Loucy (cell line): ENCODE results near the gene TSPAN9.

Experiments
- H2AFZ ChIP-seq: fragments of 200-600 bp; sonication (generic); 2 replicates; pipeline ENCODE4 v1.6.0; 2016; ENCODE audit warnings: antibody characterized with exemption, mild to moderate bottlenecking, low read length, moderate library complexity
- H3F3A ChIP-seq: fragments of 200-600 bp; 2 replicates; pipeline ENCODE4 v1.6.0; 2016; ENCODE audit warnings: antibody characterized with exemption, low read depth, mild to moderate bottlenecking
- H3K27me3 ChIP-seq: fragments of 200-600 bp; sonication (generic); 2 replicates; pipeline ENCODE4 v1.6.1; 2014; ENCODE audit warnings: low read length, mild to moderate bottlenecking; ENCODE audit not compliant: insufficient read depth, poor library complexity, severe bottlenecking
- H3K36me3 ChIP-seq: fragments of 200-600 bp; sonication (generic); 2 replicates; pipeline ENCODE4 v1.6.1; 2016; ENCODE audit warnings: low read length; ENCODE audit not compliant: insufficient read depth
- H3K4me1 ChIP-seq: fragments of 200-600 bp; sonication (generic); 2 replicates; pipeline ENCODE4 v1.5.1; 2014; ENCODE audit warnings: low read length, mild to moderate bottlenecking; ENCODE audit not compliant: insufficient read depth, poor library complexity, severe bottlenecking
- H3K4me2 ChIP-seq: fragments of 200-600 bp; sonication (generic); 2 replicates; pipeline ENCODE4 v1.6.0; 2014; ENCODE audit warnings: antibody characterized with exemption, low read length, low read depth, mild to moderate bottlenecking; ENCODE audit not compliant: poor library complexity, severe bottlenecking
- H3K4me3 ChIP-seq: fragments of 200-600 bp; sonication (generic); 2 replicates; pipeline ENCODE4 v1.5.1; 2014; ENCODE audit warnings: low read length, mild to moderate bottlenecking, mixed read lengths; ENCODE audit not compliant: poor library complexity, severe bottlenecking
- H3K79me2 ChIP-seq: fragments of 200-600 bp; sonication (generic); 2 replicates; pipeline ENCODE4 v1.6.1; 2014; ENCODE audit warnings: low read length; ENCODE audit not compliant: insufficient read depth
- H3K9ac ChIP-seq: fragments of 200-600 bp; sonication (generic); 2 replicates; pipeline ENCODE4 v1.6.0; 2014; ENCODE audit warnings: mild to moderate bottlenecking, low read depth, low read length, moderate library complexity; ENCODE audit not compliant: poor library complexity, severe bottlenecking
- H3K9me2 ChIP-seq: fragments of 200-600 bp; sonication (generic); replicated peaks from 2 replicates; pipeline ENCODE4 v1.6.1; 2016; ENCODE audit warnings: low read depth, low read length, mixed read lengths
- H3K9me3 ChIP-seq: fragments of 200-600 bp; sonication (generic); 2 replicates; pipeline ENCODE4 v1.6.1; 2014; ENCODE audit warnings: mild to moderate bottlenecking, antibody characterized with exemption, low read length, low read depth; ENCODE audit not compliant: insufficient read depth
- H4K20me1 ChIP-seq: fragments of 200-600 bp; sonication (generic); 2 replicates; pipeline ENCODE4 v1.6.0; 2014; ENCODE audit warnings: antibody characterized with exemption, low read length, mild to moderate bottlenecking; ENCODE audit not compliant: insufficient read depth, poor library complexity, severe bottlenecking
- EZH2phosphoT487 ChIP-seq: fragments of 200-600 bp; IDR thresholded peaks from 2 replicates; pipeline ENCODE4 v1.6.1; 2018; ENCODE audit warnings: antibody characterized with exemption, mild to moderate bottlenecking, moderate library complexity, borderline replicate concordance
- TF ChIP-seq, protein P1 (sequence below): fragments of 200-600 bp; sonication (generic); conservative IDR thresholded peaks from 2 replicates; pipeline ENCODE4 v1.5.1; 2014; ENCODE audit warnings: mild to moderate bottlenecking, antibody characterized with exemption, low read length

The TSPAN9 gene

DNA sequence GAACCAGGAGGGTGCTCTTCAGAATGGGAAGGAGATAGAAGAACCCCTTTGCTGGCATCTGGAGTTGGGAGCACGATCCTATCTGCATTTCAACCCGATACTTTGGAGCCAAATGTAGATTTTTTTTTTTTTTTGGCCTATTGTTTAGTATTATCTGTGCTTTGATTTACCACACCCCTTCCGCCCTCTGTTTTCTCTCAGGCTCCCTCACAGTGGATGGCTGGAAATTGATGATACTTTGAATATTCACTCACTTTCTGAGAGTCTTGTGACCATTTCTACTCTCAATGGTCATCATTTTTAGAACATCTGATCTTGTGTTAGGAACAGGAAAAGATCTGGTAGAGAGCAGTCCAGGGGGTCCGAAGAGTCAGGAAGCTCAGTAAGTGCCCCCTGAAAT is 9.0 kb downstream of the TSPAN9 start:
- Histone ChIP-seq H2AFZ (no peak overlapping the region), H3K4me3 (no peak overlapping the region), H3F3A (no peaks in the 10 kb centered on the region)

DNA sequence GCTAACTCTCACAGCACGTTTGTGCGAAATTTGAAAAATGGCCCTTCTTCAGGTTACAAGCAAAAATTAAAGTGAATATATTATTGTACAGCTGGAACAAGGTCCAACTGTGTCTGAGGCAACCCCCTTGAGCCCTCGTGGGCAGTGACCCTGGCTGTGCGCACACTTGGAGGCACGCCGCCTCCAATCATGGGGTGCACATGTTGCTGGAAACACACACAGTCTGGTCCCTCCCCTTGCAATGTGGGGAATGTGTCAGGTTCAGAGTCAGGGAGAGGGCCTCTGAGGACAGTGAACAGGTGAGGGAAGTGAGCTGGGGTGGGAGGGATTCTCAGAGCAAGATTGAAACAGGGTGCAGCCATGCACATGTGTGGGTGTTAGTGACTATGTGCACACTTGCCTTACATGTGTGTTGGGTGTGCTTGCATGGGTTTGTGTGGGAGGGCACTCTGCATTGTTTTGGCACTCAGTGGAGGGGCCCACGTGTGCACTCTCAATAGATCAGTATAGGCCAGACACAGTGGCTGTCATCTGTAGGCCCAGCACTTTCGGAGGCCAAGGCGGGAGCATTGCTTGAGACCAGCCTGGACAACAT is 9.6 kb downstream of the TSPAN9 start:
- Histone ChIP-seq H2AFZ (no peak overlapping the region), H4K20me1 (no peaks in the 10 kb centered on the region), H3K4me1 (peaks cover 8% of the 10 kb centered on the region), H3K4me3 (no peak overlapping the region), H3K36me3 (no peaks in the 10 kb centered on the region), H3K9me2 (no peaks in the 10 kb centered on the region), H3K4me2 (no peak overlapping the region), H3K79me2 (no peaks in the 10 kb centered on the region), H3K9me3 (no peaks in the 10 kb centered on the region), H3F3A (no peaks in the 10 kb centered on the region), H3K27me3 (no peaks in the 10 kb centered on the region), H3K9ac (no peak overlapping the region)
- TF ChIP-seq, protein P1, sequence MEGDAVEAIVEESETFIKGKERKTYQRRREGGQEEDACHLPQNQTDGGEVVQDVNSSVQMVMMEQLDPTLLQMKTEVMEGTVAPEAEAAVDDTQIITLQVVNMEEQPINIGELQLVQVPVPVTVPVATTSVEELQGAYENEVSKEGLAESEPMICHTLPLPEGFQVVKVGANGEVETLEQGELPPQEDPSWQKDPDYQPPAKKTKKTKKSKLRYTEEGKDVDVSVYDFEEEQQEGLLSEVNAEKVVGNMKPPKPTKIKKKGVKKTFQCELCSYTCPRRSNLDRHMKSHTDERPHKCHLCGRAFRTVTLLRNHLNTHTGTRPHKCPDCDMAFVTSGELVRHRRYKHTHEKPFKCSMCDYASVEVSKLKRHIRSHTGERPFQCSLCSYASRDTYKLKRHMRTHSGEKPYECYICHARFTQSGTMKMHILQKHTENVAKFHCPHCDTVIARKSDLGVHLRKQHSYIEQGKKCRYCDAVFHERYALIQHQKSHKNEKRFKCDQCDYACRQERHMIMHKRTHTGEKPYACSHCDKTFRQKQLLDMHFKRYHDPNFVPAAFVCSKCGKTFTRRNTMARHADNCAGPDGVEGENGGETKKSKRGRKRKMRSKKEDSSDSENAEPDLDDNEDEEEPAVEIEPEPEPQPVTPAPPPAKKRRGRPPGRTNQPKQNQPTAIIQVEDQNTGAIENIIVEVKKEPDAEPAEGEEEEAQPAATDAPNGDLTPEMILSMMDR, result no peak
- TF ChIP-seq EZH2phosphoT487, result no peak

More for the DNA sequence above, 9.0 kb downstream of the TSPAN9 start:
- Histone ChIP-seq H3K9ac (no peak overlapping the region), H3K36me3 (no peaks in the 10 kb centered on the region), H3K79me2 (no peaks in the 10 kb centered on the region), H3K9me2 (no peaks in the 10 kb centered on the region), H3K27me3 (no peaks in the 10 kb centered on the region), H3K9me3 (no peaks in the 10 kb centered on the region), H4K20me1 (no peaks in the 10 kb centered on the region), H3K4me1 (peaks cover 8% of the 10 kb centered on the region), H3K4me2 (no peak overlapping the region)
- no peak for TF ChIP-seq EZH2phosphoT487
- TF ChIP-seq, protein P1, result no peak

DNA sequence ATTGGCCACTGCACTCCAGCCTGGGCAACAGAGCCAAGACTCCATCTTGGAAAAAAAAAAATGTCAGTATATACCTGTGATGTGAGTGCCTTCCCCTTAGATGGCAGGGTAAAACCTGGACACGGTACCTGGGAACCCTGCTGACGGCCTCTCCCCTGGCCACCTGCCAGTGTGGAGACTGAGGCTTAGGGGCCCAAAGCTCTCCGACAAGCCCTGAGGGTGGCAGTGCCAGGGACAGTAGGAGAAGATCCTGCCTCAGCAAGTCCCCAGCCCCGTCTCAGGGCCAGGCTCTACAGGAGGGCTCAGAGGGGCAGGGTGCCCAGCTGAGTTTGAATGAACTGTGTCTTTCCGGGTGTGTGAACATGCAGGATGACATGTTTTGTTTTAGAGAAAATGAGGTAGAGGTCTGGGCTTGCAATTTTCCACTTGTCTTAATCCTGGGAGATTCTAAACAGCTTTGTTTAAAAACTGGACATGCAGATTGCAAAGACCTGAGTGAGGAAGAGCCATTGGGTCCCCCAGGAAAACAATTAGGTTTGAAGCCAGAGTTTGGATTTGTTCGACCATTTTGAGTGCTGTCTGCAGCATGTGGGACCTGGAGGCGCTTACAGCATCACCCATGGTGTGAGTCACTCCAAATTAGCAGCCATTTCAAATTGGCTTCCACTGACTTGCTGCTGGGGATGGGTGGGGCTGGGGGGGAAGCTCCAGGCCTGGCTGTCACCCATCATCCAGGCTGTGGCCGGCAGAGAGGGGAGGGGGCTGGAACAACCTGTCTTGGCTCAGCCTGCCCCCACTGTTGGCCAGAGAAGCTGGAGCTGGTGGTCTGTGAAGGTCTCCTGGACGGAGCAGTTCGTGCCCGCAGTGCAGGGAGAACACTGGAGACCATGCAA is 10.8 kb downstream of the TSPAN9 start:
- Histone ChIP-seq H3K79me2 (no peaks in the 10 kb centered on the region), H3K9ac (no peak overlapping the region), H3K4me1 (peaks cover 8% of the 10 kb centered on the region), H2AFZ (no peak overlapping the region), H3K9me2 (no peaks in the 10 kb centered on the region), H3K4me2 (no peak overlapping the region), H3K9me3 (no peaks in the 10 kb centered on the region), H3K36me3 (no peaks in the 10 kb centered on the region), H4K20me1 (no peaks in the 10 kb centered on the region), H3K27me3 (no peaks in the 10 kb centered on the region), H3F3A (no peaks in the 10 kb centered on the region), H3K4me3 (no peak overlapping the region)
- TF ChIP-seq EZH2phosphoT487, result no peak
- TF ChIP-seq, protein P1, result no peak
